Sigmoid colon (tissue), 4 donors: ENCODE measurements around the gene FABP7.

Experiments
- EP300 ChIP-seq, 4 donors: sonication (generic); formaldehyde crosslinking; IDR thresholded peaks; one replicate each; pipeline ENCODE4 v1.6.1; 2017; ENCODE audit warnings: antibody characterized with exemption in 4 of 4
- POLR2A ChIP-seq, 2 donors: fragments of 450-650 bp; IDR thresholded peaks; one replicate each; pipeline ENCODE4 v1.6.1; 2016; ENCODE audit warnings: antibody characterized with exemption in 2 of 2, mild to moderate bottlenecking in 2 of 2, moderate library complexity in 2 of 2
- POLR2AphosphoS5 ChIP-seq, 4 donors: sonication (generic); formaldehyde crosslinking; IDR thresholded peaks; one replicate each; pipeline ENCODE4 v1.6.1; 2017; ENCODE audit warnings: antibody characterized with exemption in 4 of 4

DNA sequence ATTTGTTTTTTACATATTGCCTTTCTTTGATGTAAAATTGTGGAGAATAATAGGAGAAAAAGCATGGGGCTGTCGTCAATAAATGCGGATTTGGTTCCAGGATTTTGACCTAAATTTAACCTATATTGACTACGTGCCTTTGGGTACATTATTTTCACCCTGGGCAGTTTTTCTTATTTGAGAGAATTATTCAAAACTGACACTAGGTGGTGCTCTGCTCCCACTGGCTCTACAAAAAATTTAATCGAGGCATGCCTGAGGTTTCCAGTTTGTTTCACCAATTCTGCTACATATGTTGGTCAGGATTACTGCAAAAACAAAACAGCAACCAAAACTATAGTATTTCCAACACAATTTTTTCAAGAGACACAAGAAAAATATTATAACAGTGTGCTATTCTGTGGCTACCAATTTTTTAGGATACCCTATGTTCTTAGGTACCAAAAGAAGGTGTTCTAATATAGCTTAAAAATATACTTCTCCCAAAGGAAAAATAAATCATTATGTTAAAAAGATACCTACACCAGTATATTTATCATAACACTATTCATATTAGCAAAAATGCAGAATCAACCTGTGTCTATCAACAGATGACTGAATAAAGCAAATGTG lies 48.6 kb upstream of the FABP7 start:
- TF ChIP-seq POLR2A (IDR thresholded peaks at IDR 0.05) (no peak), EP300 (IDR thresholded peaks at IDR 0.05) (no peak), POLR2AphosphoS5 (IDR thresholded peaks at IDR 0.05) (no peak)
